C4-2B (cell line): ENCODE measurements around the gene ADAMTS14.

ENCODE experiments used
- H3K27ac ChIP-seq: fragments of 450-650 bp; 2 replicates; pipeline ENCODE4 v1.5.1; 2017
- CTCF ChIP-seq: fragments of 450-650 bp; conservative IDR thresholded peaks from 2 replicates; pipeline ENCODE4 v1.5.1; 2017; ENCODE audit warnings: mild to moderate bottlenecking
- ZFX ChIP-seq: fragments of 450-650 bp; IDR thresholded peaks from 2 replicates; pipeline ENCODE4 v1.6.1; 2017

ADAMTS14 gene

GRCh38 chr10:70671619-70672164, 614 bp upstream of the ADAMTS14 start:
- no peak overlapping the region for H3K27ac ChIP-seq

GRCh38 chr10:70673043-70673928, 980 bp downstream of the ADAMTS14 start:
- H3K27ac ChIP-seq = no peak overlapping the region
- TF ChIP-seq ZFX (no peak), CTCF (no peak)

More at GRCh38 chr10:70671619-70672164, 614 bp upstream of the ADAMTS14 start:
- TF ChIP-seq CTCF (no peak), ZFX (no peak)

GRCh38 chr10:70673929-70674559, 1.7 kb downstream of the ADAMTS14 start:
- no peak for TF ChIP-seq ZFX
- TF ChIP-seq CTCF = no peak
- H3K27ac ChIP-seq = no peak overlapping the region

- no peak overlapping the region for H3K27ac ChIP-seq
- no peak for TF ChIP-seq ZFX
- no peak for TF ChIP-seq CTCF
Observed at GRCh38 chr10:70674560-70675495, 2.5 kb downstream of the ADAMTS14 start.

GRCh38 chr10:70675496-70676161, 3.3 kb downstream of the ADAMTS14 start:
- no peak for TF ChIP-seq ZFX
- TF ChIP-seq CTCF = no peak

GRCh38 chr10:70676511-70676910, 4.2 kb downstream of the ADAMTS14 start:
- H3K27ac ChIP-seq = no peak overlapping the region
- TF ChIP-seq ZFX = no peak
- TF ChIP-seq CTCF = no peak

More at GRCh38 chr10:70675496-70676161, 3.3 kb downstream of the ADAMTS14 start:
- H3K27ac ChIP-seq = no peak overlapping the region
